Activated CD8-positive, alpha-beta T cell treated with anti-CD3 and anti-CD28 coated beads for 36 hours (primary cell): ENCODE measurements around the gene SOD1. TPM values are rescaled to one million over a fixed set of nuclear protein-coding genes. Genes with fewer than 3 reads are reported as not detected.

Source experiments
- ATAC-seq: fragments of 200-7000 bp; cut with Tn5 transposase; one replicate; pipeline ENCODE4 v1.10.0; 2021; ENCODE audit warnings: mild to moderate bottlenecking, moderate library complexity
- CTCF ChIA-PET: fragments of 350-600 bp; sonication (Branson Sonifier 250); formaldehyde crosslinking; loops from one replicate; lab custom pipeline; 2021; ENCODE audit warnings: antibody characterized with exemption; lab: Charles Lee
- POLR2A ChIA-PET: fragments of 350-600 bp; sonication (Branson Sonifier 250); formaldehyde crosslinking; loops from one replicate; lab custom pipeline; 2021; ENCODE audit warnings: antibody characterized with exemption; lab: Charles Lee
- DNase-seq: peaks from one replicate; pipeline ENCODE4 v3.0.0-alpha.2; 2020
- H3K27ac Mint-ChIP-seq: one replicate; pipeline ENCODE4 v1.8.0; 2021; ENCODE audit warnings: mild to moderate bottlenecking, mixed read lengths
- H3K27me3 Mint-ChIP-seq: one replicate; pipeline ENCODE4 v1.8.0; 2021; ENCODE audit warnings: mixed read lengths
- H3K36me3 Mint-ChIP-seq: one replicate; pipeline ENCODE4 v1.8.0; 2021; ENCODE audit warnings: low read depth, mixed read lengths
- H3K4me1 Mint-ChIP-seq: one replicate; pipeline ENCODE4 v1.8.0; 2021; ENCODE audit warnings: low read depth, mixed read lengths
- H3K4me3 Mint-ChIP-seq: one replicate; pipeline ENCODE4 v1.8.0; 2021; ENCODE audit warnings: mild to moderate bottlenecking, moderate library complexity, mixed read lengths
- H3K9me3 Mint-ChIP-seq: one replicate; pipeline ENCODE4 v1.8.0; 2021; ENCODE audit warnings: mixed read lengths
- intact Hi-C: fragments of 100-400 bp; cut with micrococcal nuclease; formaldehyde crosslinking; loops from one replicate; pipeline ENCODE4 v1.10.0; 2022
- total RNA-seq, 2 experiments: library from RNA; stranded (reverse); gene quantifications; one replicate each; pipeline ENCODE4 v1.2.3, GENCODE V29; 2021
- TF ChIP-seq, protein P1 (sequence below): fragments of 200-600 bp; IDR thresholded peaks from one replicate; pipeline ENCODE4 v1.8.0; 2022; ENCODE audit warnings: antibody characterized with exemption, mild to moderate bottlenecking

SOD1 gene
- total RNA-seq, 2 experiments from 2014 or later: 277 to 286 TPM

DNA sequence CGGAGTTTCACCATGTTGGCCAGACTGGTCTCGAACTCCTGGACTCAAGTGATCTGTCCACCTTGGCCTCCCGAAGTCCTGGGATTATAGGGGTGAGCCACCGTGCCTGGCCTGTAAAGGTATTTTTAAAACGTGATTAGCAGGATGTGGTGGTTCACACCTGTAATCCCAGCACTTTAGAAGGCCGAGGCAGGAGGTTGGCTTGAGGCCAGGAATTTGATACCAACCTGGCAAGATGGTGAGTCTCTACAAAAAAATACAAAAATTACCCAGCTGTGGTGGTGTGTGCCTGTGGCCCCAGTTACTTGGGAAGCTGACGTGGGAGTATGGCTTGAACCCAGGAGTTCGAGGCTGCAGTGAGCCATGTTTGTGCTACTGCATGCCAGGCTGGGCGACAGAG is 43.3 kb upstream of the SOD1 start:
- no peak for ATAC-seq
- peaks cover 4% of the 10 kb centered on the region for H3K4me1 Mint-ChIP-seq
- intact Hi-C loops: no loop called here
- TF ChIP-seq, protein P1, sequence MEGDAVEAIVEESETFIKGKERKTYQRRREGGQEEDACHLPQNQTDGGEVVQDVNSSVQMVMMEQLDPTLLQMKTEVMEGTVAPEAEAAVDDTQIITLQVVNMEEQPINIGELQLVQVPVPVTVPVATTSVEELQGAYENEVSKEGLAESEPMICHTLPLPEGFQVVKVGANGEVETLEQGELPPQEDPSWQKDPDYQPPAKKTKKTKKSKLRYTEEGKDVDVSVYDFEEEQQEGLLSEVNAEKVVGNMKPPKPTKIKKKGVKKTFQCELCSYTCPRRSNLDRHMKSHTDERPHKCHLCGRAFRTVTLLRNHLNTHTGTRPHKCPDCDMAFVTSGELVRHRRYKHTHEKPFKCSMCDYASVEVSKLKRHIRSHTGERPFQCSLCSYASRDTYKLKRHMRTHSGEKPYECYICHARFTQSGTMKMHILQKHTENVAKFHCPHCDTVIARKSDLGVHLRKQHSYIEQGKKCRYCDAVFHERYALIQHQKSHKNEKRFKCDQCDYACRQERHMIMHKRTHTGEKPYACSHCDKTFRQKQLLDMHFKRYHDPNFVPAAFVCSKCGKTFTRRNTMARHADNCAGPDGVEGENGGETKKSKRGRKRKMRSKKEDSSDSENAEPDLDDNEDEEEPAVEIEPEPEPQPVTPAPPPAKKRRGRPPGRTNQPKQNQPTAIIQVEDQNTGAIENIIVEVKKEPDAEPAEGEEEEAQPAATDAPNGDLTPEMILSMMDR: no peak
- POLR2A ChIA-PET: no interaction called here
- no peak overlapping the region for H3K4me3 Mint-ChIP-seq
- DNase-seq: no peak
- peaks cover 11% of the 10 kb centered on the region for H3K9me3 Mint-ChIP-seq
- peaks cover 3% of the 10 kb centered on the region for H3K36me3 Mint-ChIP-seq
- CTCF ChIA-PET: no interaction called here
- peaks cover 3% of the 10 kb centered on the region for H3K27me3 Mint-ChIP-seq
- no peak overlapping the region for H3K27ac Mint-ChIP-seq

DNA sequence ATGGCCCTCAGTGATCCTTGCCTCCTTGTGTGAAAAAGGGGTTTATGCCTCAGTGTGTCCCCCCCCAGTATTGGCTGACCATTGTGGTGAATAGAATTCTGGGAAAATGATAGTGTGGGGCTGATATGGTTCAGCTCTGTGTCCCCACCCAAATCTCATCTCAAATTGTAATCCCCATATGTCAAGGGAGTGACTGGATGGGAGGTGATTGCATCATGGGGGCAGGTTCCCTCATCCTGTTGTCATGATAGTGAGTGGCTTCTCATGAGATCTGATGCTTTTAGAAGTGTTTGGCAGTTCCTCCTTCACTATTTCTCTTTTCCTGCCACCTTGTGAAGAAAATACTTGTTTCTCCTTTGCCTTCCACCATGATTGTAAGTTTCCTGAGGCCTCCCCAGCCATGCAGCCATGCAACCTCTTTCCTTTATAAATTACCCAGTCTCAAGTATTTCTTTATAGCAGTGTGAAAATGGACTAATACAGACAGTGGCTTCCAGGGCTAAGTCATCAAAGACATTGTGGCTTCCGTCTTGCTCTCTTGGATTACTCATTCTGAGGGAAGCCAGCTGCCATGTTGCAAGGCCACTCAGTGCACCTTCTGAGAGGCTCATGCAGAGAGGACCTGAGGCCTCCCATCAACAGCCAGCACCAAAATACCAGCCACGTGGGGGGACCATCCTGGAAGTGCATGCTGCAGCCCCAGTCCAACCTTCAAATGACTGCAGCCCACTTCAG is 40.6 kb upstream of the SOD1 start:
- Mint-ChIP-seq H3K9me3 (peaks cover 4% of the 10 kb centered on the region), H3K4me3 (no peak overlapping the region), H3K27me3 (no peaks in the 10 kb centered on the region), H3K4me1 (peaks cover 7% of the 10 kb centered on the region), H3K27ac (no peak overlapping the region), H3K36me3 (no peaks in the 10 kb centered on the region)
- POLR2A ChIA-PET: no interaction called here
- intact Hi-C loops: no loop called here
- DNase-seq (no peak), ATAC-seq (peak; percentile 39)
- CTCF ChIA-PET: interaction anchor here (1.4 kb wide), 1 partner anchor 29 kb away, joined by 3 read pairs; no protein-coding TSS in a partner anchor
- TF ChIP-seq, protein P1: no peak

GRCh38 chr21:31622397-31622796 is 37.1 kb upstream of the SOD1 start:
- Mint-ChIP-seq H3K9me3 (peaks cover 4% of the 10 kb centered on the region), H3K4me1 (peaks cover 7% of the 10 kb centered on the region), H3K4me3 (no peak overlapping the region), H3K27ac (no peak overlapping the region), H3K36me3 (no peaks in the 10 kb centered on the region), H3K27me3 (no peaks in the 10 kb centered on the region)
- DNase-seq (no peak), ATAC-seq (no peak)
- TF ChIP-seq, protein P1: no peak
- intact Hi-C loops: no loop called here
- ChIA-PET CTCF (no interaction called here), POLR2A (interaction anchor here (0.8 kb wide), 1 partner anchor 288 kb away, joined by 3 read pairs; no protein-coding TSS in a partner anchor)

- POLR2A ChIA-PET: no interaction called here
- ATAC-seq (no peak), DNase-seq (peak; percentile 12)
- no peak overlapping the region for H3K27ac Mint-ChIP-seq
- no peaks in the 10 kb centered on the region for H3K27me3 Mint-ChIP-seq
- peaks cover 7% of the 10 kb centered on the region for H3K4me1 Mint-ChIP-seq
- TF ChIP-seq, protein P1: peak; percentile 34
- no peak overlapping the region for H3K4me3 Mint-ChIP-seq
- no peaks in the 10 kb centered on the region for H3K36me3 Mint-ChIP-seq
- H3K9me3 Mint-ChIP-seq: peaks cover 4% of the 10 kb centered on the region
- intact Hi-C loops: no loop called here
- CTCF ChIA-PET: interaction anchor here (0.7 to 1.4 kb wide), 4 partner anchors 11 to 32 kb away, joined by 3 read pairs; no protein-coding TSS in a partner anchor
These were observed 35.8 kb upstream of the SOD1 start for GRCh38 chr21:31623664-31624063.

GRCh38 chr21:31624181-31624580 is 35.3 kb upstream of the SOD1 start:
- Mint-ChIP-seq H3K36me3 (no peaks in the 10 kb centered on the region), H3K27ac (no peak overlapping the region), H3K27me3 (no peaks in the 10 kb centered on the region), H3K9me3 (peaks cover under 1% of the 10 kb centered on the region), H3K4me1 (peaks cover 7% of the 10 kb centered on the region), H3K4me3 (no peak overlapping the region)
- ATAC-seq (no peak), DNase-seq (no peak)
- TF ChIP-seq, protein P1: no peak
- intact Hi-C loops: no loop called here
- ChIA-PET CTCF (interaction anchor here (0.9 to 1.4 kb wide), 3 partner anchors 10 to 32 kb away, joined by 3 read pairs; no protein-coding TSS in a partner anchor), POLR2A (no interaction called here)
